Hepatocyte (in vitro differentiated cells): Measurements from ENCODE around the gene EFCAB10. TPM values are rescaled to one million over a fixed set of nuclear protein-coding genes. Genes with fewer than 3 reads are reported as not detected.

ENCODE experiments used
- DNase-seq: peaks from one replicate; pipeline ENCODE4 v3.0.0-alpha.2; 2016; ENCODE audit warnings: low spot score
- H2AFZ ChIP-seq: fragments of 200-600 bp; sonication (generic); 2 replicates; pipeline ENCODE4 v1.6.0; 2016; ENCODE audit warnings: antibody characterized with exemption, mild to moderate bottlenecking
- H3K27ac ChIP-seq: fragments of 200-600 bp; sonication (generic); 2 replicates; pipeline ENCODE4 v1.5.1; 2016; ENCODE audit warnings: mild to moderate bottlenecking
- H3K27me3 ChIP-seq: fragments of 200-600 bp; sonication (generic); 2 replicates; pipeline ENCODE4 v1.6.1; 2016
- H3K36me3 ChIP-seq: fragments of 200-600 bp; sonication (generic); replicated peaks from 2 replicates; pipeline ENCODE4 v1.5.1; 2016; ENCODE audit warnings: low read depth; ENCODE audit not compliant: insufficient read depth
- H3K4me1 ChIP-seq: fragments of 200-600 bp; sonication (generic); 2 replicates; pipeline ENCODE4 v1.5.1; 2016; ENCODE audit warnings: mild to moderate bottlenecking, moderate library complexity; ENCODE audit not compliant: insufficient read depth
- H3K4me2 ChIP-seq: fragments of 200-600 bp; sonication (generic); 2 replicates; pipeline ENCODE4 v1.6.0; 2016
- H3K4me3 ChIP-seq: fragments of 200-600 bp; sonication (generic); 2 replicates; pipeline ENCODE4 v1.5.1; 2016; ENCODE audit warnings: mild to moderate bottlenecking
- H3K79me2 ChIP-seq: fragments of 200-600 bp; sonication (generic); 2 replicates; pipeline ENCODE4 v1.6.0; 2017; ENCODE audit warnings: mild to moderate bottlenecking
- H3K9me2 ChIP-seq: fragments of 200-600 bp; sonication (generic); replicated peaks from 2 replicates; pipeline ENCODE4 v1.6.0; 2017; ENCODE audit warnings: mild to moderate bottlenecking; ENCODE audit not compliant: insufficient read depth
- H3K9me3 ChIP-seq: fragments of 200-600 bp; sonication (generic); 2 replicates; pipeline ENCODE4 v1.5.1; 2016; ENCODE audit warnings: low read depth, mild to moderate bottlenecking
- H4K20me1 ChIP-seq: fragments of 200-600 bp; sonication (generic); 2 replicates; pipeline ENCODE4 v1.6.0; 2016; ENCODE audit warnings: mild to moderate bottlenecking; ENCODE audit not compliant: insufficient read depth, poor library complexity, severe bottlenecking
- EZH2 ChIP-seq: fragments of 200-600 bp; sonication (generic); IDR thresholded peaks from 2 replicates; pipeline ENCODE4 v1.6.1; 2016; ENCODE audit warnings: antibody characterized with exemption, mild to moderate bottlenecking, borderline replicate concordance
- EZH2phosphoT487 ChIP-seq: fragments of 200-600 bp; sonication (generic); IDR thresholded peaks from one replicate; pipeline ENCODE4 v1.6.1; 2018; ENCODE audit warnings: antibody characterized with exemption, mild to moderate bottlenecking, low read depth, moderate library complexity; ENCODE audit not compliant: unreplicated experiment, severe bottlenecking
- WGBS: methylation state at CpG from one replicate; pipeline ENCODE4 v1.1.6; 2016; ENCODE audit warnings: low lambda C conversion rate; ENCODE audit errors: missing lambda C conversion rate; 5-methylcytosine and 5-hydroxymethylcytosine counted together
- polyA plus RNA-seq: library from polyadenylated mRNA; unstranded; fragments of >200 nt; fragmentation: Nextera tagmentation; extraction: Ambion mirVana; gene quantifications from 2 replicates; pipeline ENCODE4 v1.2.1, GENCODE V29; 2016
- total RNA-seq: library from RNA; depleted of rRNA; stranded (reverse); fragments of >200 nt; gene quantifications from 2 replicates; pipeline ENCODE4 v1.2.3, GENCODE V29; 2014
- TF ChIP-seq, protein P1 (sequence below): fragments of 200-600 bp; sonication (generic); IDR thresholded peaks from 2 replicates; pipeline ENCODE4 v1.5.1; 2016; ENCODE audit warnings: antibody characterized with exemption, mild to moderate bottlenecking; ENCODE audit not compliant: poor library complexity

Gene EFCAB10
- total and polyA plus RNA-seq, 2 experiments from 2014 or later: 0.24 TPM; not detected in 1

DNA sequence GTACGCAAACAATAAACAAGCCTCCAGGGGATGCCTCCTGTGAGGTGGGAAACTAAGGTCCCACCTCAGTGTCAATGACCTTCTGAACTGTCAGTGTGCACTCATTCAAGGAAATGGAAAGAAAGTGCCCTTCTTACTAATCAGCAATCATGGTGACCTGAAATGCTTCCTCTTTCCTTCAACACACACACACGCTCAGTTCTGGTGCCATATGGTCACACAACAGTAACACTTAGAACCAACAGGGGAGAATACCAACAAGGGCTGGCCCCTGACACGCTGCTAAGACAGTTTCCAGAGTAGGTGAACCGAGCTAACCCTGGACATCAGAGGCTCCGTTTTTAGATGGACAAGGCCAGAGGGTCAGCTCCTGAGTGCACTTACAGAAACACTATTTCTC is 42.1 kb upstream of the EFCAB10 start:
- Histone ChIP-seq H3K79me2 (no peaks in the 10 kb centered on the region), H3K27me3 (no peaks in the 10 kb centered on the region), H4K20me1 (no peaks in the 10 kb centered on the region), H3K27ac (no peak overlapping the region), H2AFZ (no peak overlapping the region), H3K4me3 (no peak overlapping the region), H3K9me2 (no peaks in the 10 kb centered on the region), H3K9me3 (no peaks in the 10 kb centered on the region), H3K4me1 (no peaks in the 10 kb centered on the region), H3K4me2 (no peak overlapping the region), H3K36me3 (no peaks in the 10 kb centered on the region)
- 93% methylated on average over 5 of the region's 5 CpGs for WGBS
- TF ChIP-seq, protein P1, sequence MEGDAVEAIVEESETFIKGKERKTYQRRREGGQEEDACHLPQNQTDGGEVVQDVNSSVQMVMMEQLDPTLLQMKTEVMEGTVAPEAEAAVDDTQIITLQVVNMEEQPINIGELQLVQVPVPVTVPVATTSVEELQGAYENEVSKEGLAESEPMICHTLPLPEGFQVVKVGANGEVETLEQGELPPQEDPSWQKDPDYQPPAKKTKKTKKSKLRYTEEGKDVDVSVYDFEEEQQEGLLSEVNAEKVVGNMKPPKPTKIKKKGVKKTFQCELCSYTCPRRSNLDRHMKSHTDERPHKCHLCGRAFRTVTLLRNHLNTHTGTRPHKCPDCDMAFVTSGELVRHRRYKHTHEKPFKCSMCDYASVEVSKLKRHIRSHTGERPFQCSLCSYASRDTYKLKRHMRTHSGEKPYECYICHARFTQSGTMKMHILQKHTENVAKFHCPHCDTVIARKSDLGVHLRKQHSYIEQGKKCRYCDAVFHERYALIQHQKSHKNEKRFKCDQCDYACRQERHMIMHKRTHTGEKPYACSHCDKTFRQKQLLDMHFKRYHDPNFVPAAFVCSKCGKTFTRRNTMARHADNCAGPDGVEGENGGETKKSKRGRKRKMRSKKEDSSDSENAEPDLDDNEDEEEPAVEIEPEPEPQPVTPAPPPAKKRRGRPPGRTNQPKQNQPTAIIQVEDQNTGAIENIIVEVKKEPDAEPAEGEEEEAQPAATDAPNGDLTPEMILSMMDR: no peak
- TF ChIP-seq EZH2: no peak
- no peak for TF ChIP-seq EZH2phosphoT487
- DNase-seq: no peak

GRCh38 chr7:105622106-105622731 is 40.9 kb upstream of the EFCAB10 start:
- Histone ChIP-seq H3K27me3 (no peaks in the 10 kb centered on the region), H3K4me3 (no peak overlapping the region), H3K4me2 (no peak overlapping the region), H3K79me2 (no peaks in the 10 kb centered on the region), H3K27ac (no peak overlapping the region), H3K9me2 (no peaks in the 10 kb centered on the region), H4K20me1 (no peaks in the 10 kb centered on the region), H3K9me3 (no peaks in the 10 kb centered on the region), H3K36me3 (no peaks in the 10 kb centered on the region), H3K4me1 (no peaks in the 10 kb centered on the region), H2AFZ (no peak overlapping the region)
- TF ChIP-seq EZH2phosphoT487: no peak
- TF ChIP-seq, protein P1: no peak
- no peak for TF ChIP-seq EZH2
- WGBS: 91% methylated on average over 15 of the region's 15 CpGs
- no peak for DNase-seq

GRCh38 chr7:105621617-105622016 is 40.3 kb upstream of the EFCAB10 start:
- Histone ChIP-seq H3K4me2 (no peak overlapping the region), H3K4me1 (no peaks in the 10 kb centered on the region), H3K27ac (no peak overlapping the region), H3K36me3 (no peaks in the 10 kb centered on the region), H3K4me3 (no peak overlapping the region), H3K9me3 (no peaks in the 10 kb centered on the region), H3K9me2 (no peaks in the 10 kb centered on the region), H3K79me2 (no peaks in the 10 kb centered on the region), H3K27me3 (no peaks in the 10 kb centered on the region), H2AFZ (no peak overlapping the region), H4K20me1 (no peaks in the 10 kb centered on the region)
- TF ChIP-seq EZH2 (no peak), EZH2phosphoT487 (no peak)
- TF ChIP-seq, protein P1: no peak
- 71% methylated on average over 3 of the region's 3 CpGs for WGBS
- no peak for DNase-seq

DNA sequence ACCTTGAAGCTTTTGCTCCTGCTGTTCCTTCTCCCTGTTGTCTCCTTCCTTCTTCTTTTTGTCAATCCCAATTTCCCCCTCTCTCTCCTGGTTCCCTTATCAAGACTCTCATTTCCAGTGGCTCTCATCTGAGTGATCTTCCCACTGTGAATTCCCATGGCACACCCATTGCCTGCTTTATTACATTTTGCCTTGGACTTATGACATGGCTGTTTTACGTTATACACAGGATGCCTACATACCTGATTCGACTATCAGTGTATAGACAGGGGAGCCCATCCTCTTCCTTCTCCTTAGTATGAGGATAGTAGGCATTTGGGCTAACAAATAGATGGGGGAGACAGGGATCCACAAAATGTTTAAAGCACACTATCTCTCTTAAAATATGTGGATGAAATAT is 39.9 kb upstream of the EFCAB10 start:
- Histone ChIP-seq H4K20me1 (no peaks in the 10 kb centered on the region), H2AFZ (no peak overlapping the region), H3K4me2 (no peak overlapping the region), H3K9me3 (no peaks in the 10 kb centered on the region), H3K4me1 (no peaks in the 10 kb centered on the region), H3K27me3 (no peaks in the 10 kb centered on the region), H3K4me3 (no peak overlapping the region), H3K9me2 (no peaks in the 10 kb centered on the region), H3K79me2 (no peaks in the 10 kb centered on the region), H3K36me3 (no peaks in the 10 kb centered on the region), H3K27ac (no peak overlapping the region)
- DNase-seq: no peak
- 44% methylated on average over 2 of the region's 2 CpGs for WGBS
- no peak for TF ChIP-seq EZH2
